Kidney (tissue), 14 donors: Measurements from ENCODE around the gene KCNJ11. TPM values are rescaled to one million over a fixed set of nuclear protein-coding genes. Genes with fewer than 3 reads are reported as not detected.

Experiments used
- DNase-seq, 5 donors: peaks; one replicate each; pipeline ENCODE4 v3.0.0-alpha.2; 2013 to 2020
- FAIRE-seq: peaks from 2 replicates; lab custom pipeline; 2012; peaks lifted over from hg19 to GRCh38; lab: Jason Lieb, UNC
- H3K27ac ChIP-seq, 2 donors: one replicate each; pipeline ENCODE4 v1.7.0; 2013; ENCODE audit warnings: low read depth in 2 of 2, low read length in 2 of 2, inconsistent platforms in 1 of 2
- H3K27me3 ChIP-seq: one replicate; pipeline ENCODE4 v1.7.1; 2013; ENCODE audit warnings: low read length, inconsistent platforms; ENCODE audit not compliant: control insufficient read depth, insufficient read depth
- H3K36me3 ChIP-seq, 3 donors: one replicate each; pipeline versions ENCODE4 v1.7.0 to v1.7.1; 2013; ENCODE audit warnings: low read length in 3 of 3, control low read depth in 1 of 3, inconsistent platforms in 1 of 3; ENCODE audit not compliant: insufficient read depth in 3 of 3, control insufficient read depth in 2 of 3
- H3K4me1 ChIP-seq, 3 donors: one replicate each; pipeline versions ENCODE4 v1.7.0 to v1.7.1; 2013; ENCODE audit warnings: low read length in 3 of 3, inconsistent platforms in 1 of 3, low read depth in 1 of 3; ENCODE audit not compliant: control insufficient read depth in 2 of 3, insufficient read depth in 2 of 3
- H3K4me3 ChIP-seq, 3 donors: one replicate each; pipeline versions ENCODE4 v1.7.0 to v1.8.1; 2013; ENCODE audit warnings: low read length in 3 of 3, control low read depth in 1 of 3, inconsistent platforms in 1 of 3
- H3K9ac ChIP-seq, 3 donors: one replicate each; pipeline versions ENCODE4 v1.7.0 to v1.7.1; 2013; ENCODE audit warnings: low read length in 3 of 3, control low read depth in 1 of 3, inconsistent platforms in 1 of 3
- H3K9me3 ChIP-seq, 3 donors: one replicate each; pipeline versions ENCODE4 v1.7.0 to v1.7.1; 2013; ENCODE audit warnings: low read length in 3 of 3, control low read depth in 1 of 3, inconsistent platforms in 1 of 3; ENCODE audit not compliant: control insufficient read depth in 2 of 3, insufficient read depth in 1 of 3
- intact Hi-C: fragments of 100-400 bp; cut with DNase I; formaldehyde crosslinking; loops from one replicate; pipeline ENCODE4 v1.11.1; 2022
- polyA plus RNA-seq: library from polyadenylated mRNA; stranded (reverse); fragments of 350-450 nt; fragmentation: Illumina TruSeq; extraction: RNeasy Lipid Tissue Mini Kit (QIAGEN cat#74804); gene quantifications from one replicate; pipeline ENCODE4 v1.2.3, GENCODE V29; 2014; ENCODE audit warnings: low read depth, low replicate concordance; ENCODE audit not compliant: insufficient read depth
- total RNA-seq: library from RNA; stranded (reverse); fragmentation: NEBNext Ultra II Directional; extraction: Animal tissue kit (Norgen Biotek cat#: 25700); gene quantifications from one replicate; pipeline ENCODE4 v1.2.1, GENCODE V29; 2021
- TF ChIP-seq, protein P1 (sequence below): IDR thresholded peaks from 3 replicates; pipeline ENCODE4 v1.5.1; 2012; ENCODE audit warnings: mild to moderate bottlenecking, moderate library complexity, borderline replicate concordance; ENCODE audit not compliant: insufficient read depth; ENCODE audit errors: extremely low read depth
- donor health status: control.
- donor health status: control.
- donor health status: control.
- donor health status: control.
- donor health status: control.
- donor health status: DM: yes; HTN: yes; CAD: no.
- donor health status: Normal renal cell carcinoma (clear cell type).

The KCNJ11 gene
- total and polyA plus RNA-seq, 2 donors from 2014 or later, result 3.6 to 4.8 TPM

DNA sequence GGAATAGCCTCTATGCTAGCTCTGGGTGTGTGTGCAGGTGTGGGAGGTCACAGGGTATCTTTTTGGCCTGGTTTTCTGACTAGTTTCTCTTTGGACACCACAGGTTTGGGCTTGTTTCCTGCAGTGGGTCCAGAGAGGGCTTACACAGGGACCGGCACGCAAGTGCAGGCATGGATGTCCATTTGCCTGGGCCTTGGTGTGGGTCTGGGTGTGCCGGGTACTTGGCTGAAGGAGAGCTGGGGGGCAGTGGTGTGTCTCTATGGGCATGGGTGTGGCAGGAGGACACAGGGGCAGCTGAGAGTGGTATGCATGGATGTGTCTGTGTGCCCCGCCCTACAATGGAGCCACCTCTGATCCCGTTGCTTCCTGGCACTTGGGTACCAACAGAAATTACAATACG is 7.5 kb upstream of the KCNJ11 start:
- TF ChIP-seq, protein P1, sequence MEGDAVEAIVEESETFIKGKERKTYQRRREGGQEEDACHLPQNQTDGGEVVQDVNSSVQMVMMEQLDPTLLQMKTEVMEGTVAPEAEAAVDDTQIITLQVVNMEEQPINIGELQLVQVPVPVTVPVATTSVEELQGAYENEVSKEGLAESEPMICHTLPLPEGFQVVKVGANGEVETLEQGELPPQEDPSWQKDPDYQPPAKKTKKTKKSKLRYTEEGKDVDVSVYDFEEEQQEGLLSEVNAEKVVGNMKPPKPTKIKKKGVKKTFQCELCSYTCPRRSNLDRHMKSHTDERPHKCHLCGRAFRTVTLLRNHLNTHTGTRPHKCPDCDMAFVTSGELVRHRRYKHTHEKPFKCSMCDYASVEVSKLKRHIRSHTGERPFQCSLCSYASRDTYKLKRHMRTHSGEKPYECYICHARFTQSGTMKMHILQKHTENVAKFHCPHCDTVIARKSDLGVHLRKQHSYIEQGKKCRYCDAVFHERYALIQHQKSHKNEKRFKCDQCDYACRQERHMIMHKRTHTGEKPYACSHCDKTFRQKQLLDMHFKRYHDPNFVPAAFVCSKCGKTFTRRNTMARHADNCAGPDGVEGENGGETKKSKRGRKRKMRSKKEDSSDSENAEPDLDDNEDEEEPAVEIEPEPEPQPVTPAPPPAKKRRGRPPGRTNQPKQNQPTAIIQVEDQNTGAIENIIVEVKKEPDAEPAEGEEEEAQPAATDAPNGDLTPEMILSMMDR, result no peak
- no peak for DNase-seq
- intact Hi-C loops, result no loop called here
- Histone ChIP-seq H3K9ac (no peak overlapping the region), H3K4me1 (no peaks in the 10 kb centered on the region), H3K27me3 (no peaks in the 10 kb centered on the region), H3K4me3 (no peak overlapping the region), H3K27ac (no peak overlapping the region), H3K36me3 (no peaks in the 10 kb centered on the region), H3K9me3 (no peaks in the 10 kb centered on the region)
- FAIRE-seq, result no peak

DNA sequence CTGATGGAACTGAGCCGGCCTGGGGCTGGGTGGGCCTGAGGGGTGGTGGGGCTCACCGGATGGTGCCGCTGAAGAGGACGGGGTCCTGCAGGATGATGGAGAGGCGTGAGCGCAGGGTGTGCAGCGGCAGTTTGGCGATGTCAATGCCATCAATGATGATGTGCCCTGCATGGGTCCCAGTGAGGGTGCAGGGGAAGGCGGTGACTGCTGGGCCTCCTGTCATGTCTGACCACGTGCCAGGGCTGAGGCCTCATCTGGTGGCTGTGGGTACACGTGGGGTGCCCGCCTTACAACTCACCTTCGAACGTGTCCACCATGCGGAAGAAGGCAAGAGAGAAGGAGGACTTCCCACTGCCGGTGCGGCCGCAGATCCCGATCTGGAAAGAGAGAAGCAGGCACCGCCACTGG is 7.1 kb upstream of the KCNJ11 start:
- Histone ChIP-seq H3K9me3 (no peaks in the 10 kb centered on the region), H3K4me1 (no peaks in the 10 kb centered on the region), H3K4me3 (no peak overlapping the region), H3K27ac (no peak overlapping the region), H3K36me3 (no peaks in the 10 kb centered on the region), H3K9ac (no peak overlapping the region), H3K27me3 (no peaks in the 10 kb centered on the region)
- DNase-seq (no peak), FAIRE-seq (no peak)
- TF ChIP-seq, protein P1, result no peak
- intact Hi-C loops, result no loop called here

DNA sequence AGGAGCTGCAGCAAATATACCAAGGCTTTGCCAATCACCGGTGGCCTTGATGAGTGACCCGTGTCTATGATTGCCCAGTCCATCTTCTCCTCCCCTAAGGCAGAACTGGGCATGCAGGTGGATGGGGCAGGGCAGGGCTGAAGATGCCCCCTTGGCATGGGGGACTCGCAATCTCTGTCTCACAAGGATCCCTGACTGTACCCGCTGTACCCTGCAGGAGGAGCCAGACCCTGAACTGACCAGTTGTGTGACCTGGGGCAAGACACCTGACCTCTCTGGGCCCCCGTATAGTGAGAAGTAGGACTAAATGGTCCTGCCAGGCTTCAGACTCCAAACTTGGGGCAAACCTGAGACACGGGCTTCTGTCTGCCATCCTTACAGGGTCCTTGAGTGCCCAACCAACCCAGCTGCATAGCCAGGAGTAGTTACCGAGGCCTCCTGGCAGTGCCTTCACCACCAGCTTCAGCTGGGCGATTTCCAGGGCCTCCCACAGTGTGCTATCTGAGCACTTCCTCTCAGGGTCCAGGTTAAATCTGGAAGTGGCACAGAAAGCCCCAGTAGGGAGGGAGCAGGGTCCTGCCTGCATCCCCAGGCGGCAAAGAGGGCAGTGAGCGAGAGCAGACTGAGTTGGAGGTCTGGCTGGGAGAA is 6.4 kb upstream of the KCNJ11 start:
- H3K4me1 ChIP-seq, result no peaks in the 10 kb centered on the region
- no peak overlapping the region for H3K9ac ChIP-seq
- intact Hi-C loops, result no loop called here
- H3K27me3 ChIP-seq, result no peaks in the 10 kb centered on the region
- H3K36me3 ChIP-seq, result no peaks in the 10 kb centered on the region
- no peak overlapping the region for H3K4me3 ChIP-seq
- TF ChIP-seq, protein P1, result no peak
- H3K27ac ChIP-seq, result no peak overlapping the region
- DNase-seq (no peak), FAIRE-seq (no peak)
- no peaks in the 10 kb centered on the region for H3K9me3 ChIP-seq

DNA sequence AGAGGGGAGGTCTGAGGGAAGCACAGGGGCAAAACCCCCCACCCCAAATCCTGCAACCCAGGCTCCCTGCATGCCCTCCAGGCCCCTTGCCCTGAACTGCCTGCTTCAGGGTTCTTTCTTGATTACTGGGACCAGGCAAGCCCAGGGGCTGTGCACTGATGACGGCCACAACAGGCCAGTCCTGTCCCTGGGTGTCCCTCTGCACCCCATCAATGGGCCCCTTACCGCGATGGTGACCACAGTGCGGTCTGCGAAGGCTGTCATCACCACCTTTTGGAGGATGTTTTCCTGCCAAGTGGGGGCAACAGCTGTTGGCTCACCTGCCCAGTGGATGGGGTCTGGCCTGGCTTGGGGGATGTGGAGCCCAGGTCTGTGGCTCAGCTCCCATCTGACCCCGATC is 5.0 kb upstream of the KCNJ11 start:
- DNase-seq, result no peak
- intact Hi-C loops, result no loop called here
- H3K27me3 ChIP-seq, result no peaks in the 10 kb centered on the region
- H3K27ac ChIP-seq, result no peak overlapping the region
- H3K36me3 ChIP-seq, result no peaks in the 10 kb centered on the region
- no peaks in the 10 kb centered on the region for H3K4me1 ChIP-seq
- TF ChIP-seq, protein P1, result no peak
- FAIRE-seq, result no peak
- H3K9me3 ChIP-seq, result no peaks in the 10 kb centered on the region
- no peak overlapping the region for H3K9ac ChIP-seq
- no peak overlapping the region for H3K4me3 ChIP-seq
